A549 (cell line): ENCODE results near the gene IGFL4. TPM values are rescaled to one million over a fixed set of nuclear protein-coding genes. Genes with fewer than 3 reads are reported as not detected.

Experiments
- ATAC-seq, 2 experiments: fragments of 200-7000 bp in 1 of 2; fragments of >200 bp in 1 of 2; cut with Nextera tagmentation in 1 of 2; cut with Tn5 transposase in 1 of 2; 3 replicates each; pipeline versions ENCODE4 v1.8.0 to v1.9.1; 2018 to 2020; ENCODE audit warnings: mild to moderate bottlenecking in 1 of 2, moderate library complexity in 1 of 2
- CTCF ChIA-PET: fragments of 300-600 bp; sonication (Branson Sonifier 250); formaldehyde crosslinking; extraction: SDS; loops from one replicate; lab custom pipeline; 2021; ENCODE audit warnings: antibody characterized with exemption, inconsistent platforms; lab: Yijun Ruan, JAX
- POLR2A ChIA-PET: fragments of 350-600 bp; formaldehyde crosslinking; extraction: SDS; loops from one replicate; lab custom pipeline; 2021; ENCODE audit warnings: antibody characterized with exemption, inconsistent platforms; lab: Yijun Ruan, JAX
- DNase-seq, 2 experiments: peaks; one replicate each; pipeline versions ENCODE4 v3.0.0 to v3.0.0-alpha.2; 2011 to 2016; ENCODE audit warnings: low read depth in 1 of 2, low spot score in 1 of 2
- FAIRE-seq: peaks from 2 replicates; lab custom pipeline; 2011; peaks lifted over from hg19 to GRCh38; lab: Jason Lieb, UNC
- H3K27ac ChIP-seq, 2 experiments: fragments of >200 bp; sonication (Bioruptor Twin); formaldehyde crosslinking; 3 replicates each; pipeline ENCODE4 v1.5.1; 2016 to 2017
- H3K4me1 ChIP-seq: fragments of >200 bp; sonication (Bioruptor Twin); formaldehyde crosslinking; 3 replicates; pipeline ENCODE4 v1.6.1; 2016
- H3K4me2 ChIP-seq: fragments of >200 bp; sonication (Bioruptor Twin); formaldehyde crosslinking; 3 replicates; pipeline ENCODE4 v1.6.1; 2016
- H3K4me3 ChIP-seq: fragments of >200 bp; sonication (Bioruptor Twin); formaldehyde crosslinking; 3 replicates; pipeline ENCODE4 v1.5.1; 2016
- H3K9me3 ChIP-seq: fragments of >200 bp; sonication (Bioruptor Twin); formaldehyde crosslinking; 3 replicates; pipeline ENCODE4 v1.6.1; 2016
- BCL3 ChIP-seq: fragments of >200 bp; sonication (Bioruptor Twin); formaldehyde crosslinking; IDR thresholded peaks from 3 replicates; pipeline ENCODE4 v1.6.1; 2016
- BHLHE40 ChIP-seq: IDR thresholded peaks from 2 replicates; pipeline ENCODE4 v1.6.1; 2012; ENCODE audit warnings: low read depth, low read length, inconsistent platforms
- CBX8 ChIP-seq: fragments of 200-600 bp; sonication (generic); IDR thresholded peaks from 2 replicates; pipeline ENCODE4 v1.6.1; 2016
- CHD4 ChIP-seq: fragments of 200-600 bp; sonication (generic); IDR thresholded peaks from 2 replicates; pipeline ENCODE4 v1.6.1; 2016; ENCODE audit warnings: antibody characterized with exemption, mild to moderate bottlenecking, borderline replicate concordance
- E2F6 ChIP-seq: IDR thresholded peaks from 2 replicates; pipeline ENCODE4 v1.6.1; 2012; ENCODE audit warnings: low read depth, borderline replicate concordance
- EHF ChIP-seq: fragments of 250-450 bp; sonication (Bioruptor Pico); IDR thresholded peaks from 2 replicates; pipeline ENCODE4 v1.5.0; 2020; ENCODE audit warnings: mild to moderate bottlenecking
- EP300 ChIP-seq, 2 experiments: fragments of >200 bp; sonication (Bioruptor Twin); formaldehyde crosslinking; IDR thresholded peaks; 2 replicates in 1 of 2; 3 replicates in 1 of 2; pipeline ENCODE4 v1.6.1; 2016 to 2017
- ESRRA ChIP-seq: fragments of 150-350 bp; IDR thresholded peaks from 2 replicates; pipeline ENCODE4 v1.6.1; 2014; ENCODE audit warnings: mild to moderate bottlenecking, low read length, borderline replicate concordance
- FOSB ChIP-seq: fragments of 250-450 bp; sonication (Bioruptor Pico); IDR thresholded peaks from 2 replicates; pipeline ENCODE4 v1.5.0; 2020; ENCODE audit warnings: mild to moderate bottlenecking, moderate library complexity
- FOSL2 ChIP-seq, 2 experiments: fragments of 450-650 bp in 1 of 2; fragments of >200 bp in 1 of 2; sonication (Bioruptor Twin) in 1 of 2; formaldehyde crosslinking; IDR thresholded peaks; 2 replicates each; pipeline versions ENCODE4 v1.5.0 to v1.6.1; 2016 to 2020; ENCODE audit warnings: mild to moderate bottlenecking in 1 of 2, moderate library complexity in 1 of 2
- FOXS1 ChIP-seq: fragments of 250-450 bp; sonication (Bioruptor Pico); IDR thresholded peaks from 2 replicates; pipeline ENCODE4 v1.5.0; 2020; ENCODE audit warnings: mild to moderate bottlenecking, moderate library complexity
- GATA3 ChIP-seq: IDR thresholded peaks from 2 replicates; pipeline ENCODE4 v1.6.1; 2012; ENCODE audit warnings: borderline replicate concordance
- HDAC2 ChIP-seq: fragments of 200-600 bp; sonication (generic); IDR thresholded peaks from 2 replicates; pipeline ENCODE4 v1.6.1; 2016
- HOXB13 ChIP-seq: fragments of 250-450 bp; sonication (Bioruptor Pico); IDR thresholded peaks from 2 replicates; pipeline ENCODE4 v1.5.0; 2020; ENCODE audit warnings: low read depth, mild to moderate bottlenecking, moderate library complexity
- HOXB5 ChIP-seq: fragments of 250-450 bp; sonication (Bioruptor Pico); IDR thresholded peaks from 2 replicates; pipeline ENCODE4 v1.5.0; 2020; ENCODE audit warnings: mild to moderate bottlenecking, moderate library complexity
- JUN ChIP-seq, 2 experiments: fragments of >200 bp; sonication (Bioruptor Twin); formaldehyde crosslinking; IDR thresholded peaks; 2 replicates in 1 of 2; 3 replicates in 1 of 2; pipeline ENCODE4 v1.6.1; 2016 to 2017
- JUNB ChIP-seq: fragments of >200 bp; sonication (Bioruptor Twin); formaldehyde crosslinking; IDR thresholded peaks from 2 replicates; pipeline ENCODE4 v1.6.1; 2016
- KDM1A ChIP-seq: fragments of 200-600 bp; sonication (generic); IDR thresholded peaks from 2 replicates; pipeline ENCODE4 v1.6.1; 2016; ENCODE audit warnings: low read depth, mild to moderate bottlenecking
- MYC ChIP-seq: IDR thresholded peaks from 2 replicates; pipeline ENCODE4 v1.6.1; 2012; ENCODE audit warnings: mild to moderate bottlenecking, inconsistent platforms, low read length, improper control_type of control experiment, borderline replicate concordance
- NPAS2 ChIP-seq: fragments of 250-450 bp; sonication (Bioruptor Pico); IDR thresholded peaks from 2 replicates; pipeline ENCODE4 v1.8.0; 2022; ENCODE audit warnings: mild to moderate bottlenecking, moderate library complexity, borderline replicate concordance
- TFCP2L1 ChIP-seq: fragments of 250-450 bp; sonication (Bioruptor Pico); IDR thresholded peaks from 2 replicates; pipeline ENCODE4 v1.5.0; 2021; ENCODE audit warnings: mild to moderate bottlenecking
- TP53 ChIP-seq: fragments of 250-450 bp; sonication (Bioruptor Pico); IDR thresholded peaks from 2 replicates; pipeline ENCODE4 v1.5.0; 2021; ENCODE audit warnings: mild to moderate bottlenecking, moderate library complexity
- WGBS: methylation state at CpG from one replicate; pipeline ENCODE4 v1.1.6; 2017; ENCODE audit errors: missing lambda C conversion rate; 5-methylcytosine and 5-hydroxymethylcytosine counted together
- polyA plus RNA-seq, 4 experiments: library from polyadenylated mRNA; depleted of rRNA in 3 of 4; stranded (reverse); fragments of >200 nt; fragmentation: RNase III in 1 of 4; extraction: RNeasy Plus Mini Kit Qiagen cat#74134 plus additional on column Dnase treatment in 1 of 4; gene quantifications; 2 replicates in 3 of 4; 3 replicates in 1 of 4; pipeline ENCODE4 v1.2.3, GENCODE V29; 2011 to 2017

IGFL4 gene
- polyA plus RNA-seq, 2 of the 4 experiments (the other 2 are of a cell fraction): 1.7 to 3.1 TPM

- peaks cover 56% of the 10 kb centered on the region for H3K4me1 ChIP-seq
- no peaks in the 10 kb centered on the region for H3K9me3 ChIP-seq
- H3K27ac ChIP-seq: peak overlapping the region; percentile 87 to 89; a peak in 4 of 6 replicates
- no peak overlapping the region for H3K4me3 ChIP-seq
- no peak overlapping the region for H3K4me2 ChIP-seq
- FAIRE-seq (peak; percentile 88), DNase-seq (no peak), ATAC-seq (no peak)
- 83% methylated on average over 1 of the region's 1 CpG for WGBS
- CTCF ChIA-PET: interaction anchor here (1.0 to 36.0 kb wide), 6 partner anchors 12 to 214 kb away, joined by 3 to 713 read pairs (median 10); no protein-coding TSS in a partner anchor
- POLR2A ChIA-PET: interaction anchor here (0.8 kb wide), 1 partner anchor 11 kb away, joined by 3 read pairs; no protein-coding TSS in a partner anchor
- no peak for TF ChIP-seq CBX8
- TF ChIP-seq CHD4: no peak
- TF ChIP-seq E2F6: no peak
- TF ChIP-seq ESRRA: no peak
- TF ChIP-seq HOXB5 (CRISPR knock-in tag): no peak
- TF ChIP-seq KDM1A: no peak
- no peak for TF ChIP-seq FOSB (CRISPR knock-in tag)
- no peak for TF ChIP-seq EHF (CRISPR knock-in tag)
- TF ChIP-seq MYC: no peak
- no peak for TF ChIP-seq NPAS2
- no peak for TF ChIP-seq BHLHE40
- no peak for TF ChIP-seq TP53 (CRISPR knock-in tag)
- no peak for TF ChIP-seq FOSL2 (IDR thresholded peaks at IDR 0.05)
- no peak for TF ChIP-seq FOSL2 (CRISPR knock-in tag; IDR thresholded peaks at IDR 0.05)
- TF ChIP-seq JUN (IDR thresholded peaks at IDR 0.05): no peak
- TF ChIP-seq HDAC2: no peak
Observed at GRCh38 chr19:46066471-46066870, 25.7 kb upstream of the IGFL4 start.

GRCh38 chr19:46065486-46066071 is 24.8 kb upstream of the IGFL4 start:
- WGBS: 35% methylated on average over 7 of the region's 7 CpGs
- H3K4me1 ChIP-seq: peaks cover 47% of the 10 kb centered on the region
- H3K27ac ChIP-seq: peak overlapping the region; percentile 45 to 89
- FAIRE-seq: peak; percentile 13
- peak in 1 of 2 experiments; percentile 16 for DNase-seq
- no peaks in the 10 kb centered on the region for H3K9me3 ChIP-seq
- H3K4me3 ChIP-seq: no peak overlapping the region
- ChIA-PET CTCF (interaction anchor here (1.0 to 36.0 kb wide), 7 partner anchors 11 to 330 kb away, joined by 3 to 713 read pairs (median 6); no protein-coding TSS in a partner anchor), POLR2A (interaction anchor here (0.8 kb wide), 1 partner anchor 12 kb away, joined by 3 read pairs; no protein-coding TSS in a partner anchor)
- peak overlapping the region; percentile 3; the same call in 1 of the 3 replicates for H3K4me2 ChIP-seq
- TF ChIP-seq JUNB (0 out of 2 replicates have a peak, but pooled peaks have one; percentile 12), TFCP2L1 (CRISPR knock-in tag) (no peak), EP300 (IDR thresholded peaks at IDR 0.05) (peak in 1 of 2 experiments; percentile 33; a peak in 1 of 5 replicates), GATA3 (peak; percentile 48; the same call in 1 of the 2 replicates)
- ATAC-seq: no peak

- no peak for DNase-seq
- Histone ChIP-seq H3K4me2 (no peak overlapping the region), H3K4me1 (peaks cover 27% of the 10 kb centered on the region), H3K27ac (no peak overlapping the region; a peak in 1 of 6 replicates), H3K4me3 (no peak overlapping the region), H3K9me3 (no peaks in the 10 kb centered on the region)
- no peak for ATAC-seq
- ChIA-PET CTCF (interaction anchor here (1.7 to 36.0 kb wide), 4 partner anchors 16 to 202 kb away, joined by 4 to 713 read pairs (median 238); no protein-coding TSS in a partner anchor), POLR2A (no interaction called here)
- TF ChIP-seq ESRRA: no peak
- TF ChIP-seq BCL3: no peak
- no peak for TF ChIP-seq FOXS1 (CRISPR knock-in tag)
- no peak for TF ChIP-seq HOXB13 (CRISPR knock-in tag)
- WGBS: 57% methylated on average over 3 of the region's 3 CpGs
- no peak for FAIRE-seq
Observed at GRCh38 chr19:46063201-46063600, 22.4 kb upstream of the IGFL4 start.
